Dedifferentiated amniotic fluid mesenchymal stem cell (primary cell): ENCODE measurements around the gene BRSK2.
"Not testable (repeated sequence)": the region's sequence is repeated elsewhere in the genome, so short reads cannot be mapped to it uniquely, and the experiment has no call there.

Source experiments
- DNase-seq: peaks from one replicate; pipeline ENCODE4 v3.0.0-alpha.2; 2016; ENCODE audit errors: extremely low spot score

BRSK2 gene

GRCh38 chr11:1499261-1499890 lies 109.6 kb downstream of the BRSK2 start:
- no peak for DNase-seq

GRCh38 chr11:1499899-1500298 lies 110.2 kb downstream of the BRSK2 start:
- no peak for DNase-seq

DNA sequence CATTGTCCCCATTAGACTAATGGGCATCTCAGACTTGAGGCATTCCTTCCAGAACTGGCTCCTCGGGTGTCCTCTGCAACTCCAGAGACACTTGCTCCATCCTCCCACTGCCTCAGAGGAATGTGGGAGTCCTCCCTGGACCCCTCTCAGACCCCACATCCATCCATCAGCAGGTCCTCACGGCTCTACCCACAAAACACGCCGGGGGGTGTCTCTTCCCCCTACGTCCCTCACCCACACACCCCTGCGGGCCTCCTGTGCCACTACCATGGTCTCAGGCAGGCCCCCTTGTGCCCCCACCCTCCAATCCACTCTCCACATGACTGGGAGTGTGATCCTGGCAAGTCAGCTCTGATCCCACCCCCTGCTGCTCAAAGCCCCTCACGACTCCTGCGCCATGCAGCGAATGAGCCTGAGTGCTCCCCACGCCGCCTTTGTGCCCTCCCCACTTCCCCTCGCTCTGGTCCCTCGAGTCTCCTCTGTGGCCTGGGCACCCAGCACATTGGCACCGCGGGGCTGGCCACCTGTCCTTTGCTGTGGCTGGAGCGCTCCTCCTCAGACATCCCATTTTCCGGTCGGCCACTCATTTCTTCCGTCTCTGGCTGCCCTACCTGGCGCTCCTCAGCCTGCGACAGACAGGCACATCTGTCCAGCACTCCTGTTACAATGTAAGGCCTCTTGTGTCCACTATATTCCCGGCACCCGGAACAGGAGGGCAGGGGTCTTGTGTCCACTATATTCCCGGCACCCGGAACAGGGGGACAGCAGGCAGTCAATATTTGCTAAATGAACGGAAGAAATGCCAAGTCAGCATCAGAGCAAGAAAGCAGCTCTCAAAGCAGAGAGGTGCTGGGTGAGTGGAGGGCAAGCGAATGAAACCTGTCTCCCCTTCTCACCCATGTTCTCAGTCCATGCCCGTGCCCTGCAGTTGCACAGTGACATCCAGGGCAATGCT lies 111.0 kb downstream of the BRSK2 start:
- no peak for DNase-seq

GRCh38 chr11:1501421-1502167 lies 111.9 kb downstream of the BRSK2 start:
- DNase-seq, result no peak

DNA sequence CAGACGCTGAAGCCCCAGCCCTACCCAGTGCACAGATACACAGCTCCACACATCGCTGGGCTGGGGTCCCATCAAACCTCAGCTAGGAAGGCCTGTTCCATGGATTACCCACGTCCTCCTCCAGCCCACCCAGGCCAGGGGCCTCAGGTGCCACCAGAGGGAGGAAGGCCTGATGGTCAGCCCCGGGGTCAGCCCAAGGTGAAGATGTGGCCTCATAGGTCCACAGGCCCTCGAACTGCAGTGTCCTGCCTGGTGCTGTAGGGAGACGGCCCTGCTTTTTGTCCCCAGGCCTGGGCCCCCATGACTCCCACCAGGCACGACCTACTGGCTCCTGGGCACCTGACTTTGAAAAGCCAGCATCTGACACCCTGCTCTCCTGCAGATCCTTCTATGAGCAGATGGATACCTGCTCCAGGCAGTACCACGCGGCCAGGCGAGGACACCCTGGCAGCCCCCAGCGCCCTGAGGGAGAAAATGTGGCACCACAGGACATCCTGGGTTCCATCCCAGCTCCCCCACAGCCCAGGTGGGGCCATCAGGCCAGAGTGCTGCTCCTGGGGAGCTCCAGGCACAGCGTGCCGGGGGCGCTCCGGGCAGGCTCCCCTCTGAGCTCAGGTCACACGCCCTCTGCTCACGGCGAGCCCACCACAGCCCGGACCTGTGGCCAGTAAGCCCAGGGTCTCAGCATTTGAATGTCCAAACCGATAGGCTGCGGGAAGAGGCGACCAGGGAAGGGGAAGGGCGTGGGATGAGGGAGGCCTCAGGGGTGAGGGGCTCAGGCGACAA lies 112.6 kb downstream of the BRSK2 start:
- no peak for DNase-seq

DNA sequence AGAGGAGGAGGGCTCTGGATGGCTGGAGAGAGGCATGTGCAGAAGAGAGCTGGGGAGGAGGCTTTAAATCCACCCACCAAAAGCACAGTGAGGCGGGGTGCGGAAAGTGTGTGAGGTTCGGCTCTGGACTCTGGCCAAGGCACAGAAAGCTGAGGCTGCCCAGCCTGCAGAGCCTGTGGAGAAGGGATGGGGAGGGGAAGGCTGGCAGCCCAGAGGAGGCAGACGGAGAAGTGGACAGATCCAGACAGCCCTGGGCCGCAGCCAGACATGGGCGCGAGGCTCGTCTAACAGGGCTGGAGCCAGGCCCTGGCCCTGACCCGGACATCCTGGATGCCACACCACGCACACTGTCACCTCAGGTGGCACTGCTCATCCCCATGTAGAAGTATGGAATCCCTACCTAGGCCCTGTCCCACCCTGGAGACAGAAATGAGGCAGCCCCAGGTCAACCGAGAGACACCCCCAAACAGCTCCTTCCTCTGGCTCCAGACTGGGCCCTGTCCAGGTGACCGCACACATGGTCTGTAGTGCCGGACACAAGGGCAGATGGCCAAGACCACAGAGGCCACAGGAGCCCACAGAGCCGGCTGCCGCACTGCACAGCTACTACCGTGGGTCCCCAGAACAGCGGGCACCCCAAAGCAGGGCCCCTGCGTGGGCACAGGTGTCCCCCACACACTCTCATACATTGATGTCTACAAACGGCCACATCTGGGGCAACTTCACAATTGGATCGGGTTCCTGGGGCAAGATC lies 113.4 kb downstream of the BRSK2 start:
- DNase-seq, result no peak

DNA sequence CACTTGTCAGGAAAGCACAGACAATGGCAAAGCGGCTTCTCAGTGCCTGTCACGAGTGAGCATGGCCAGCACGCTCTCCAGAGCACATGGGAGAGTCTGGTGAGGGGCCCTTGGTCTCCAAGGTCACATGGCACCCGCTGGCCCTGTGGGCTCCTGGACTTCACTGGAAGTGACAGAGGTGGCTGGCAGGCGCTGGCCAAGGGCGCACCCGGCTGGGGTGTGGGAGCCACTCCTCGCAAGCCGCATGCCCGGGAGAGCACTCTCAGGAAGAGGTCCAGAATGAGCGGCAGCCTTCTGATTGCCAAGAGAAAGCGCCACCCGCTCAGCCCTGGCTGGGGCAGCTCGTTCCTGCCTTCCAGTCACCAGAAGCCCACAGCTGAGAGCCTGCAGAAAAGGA lies 114.0 kb downstream of the BRSK2 start:
- no peak for DNase-seq

GRCh38 chr11:1504138-1504537 lies 114.4 kb downstream of the BRSK2 start:
- DNase-seq, result no peak

- DNase-seq, result no peak
These were observed 115.0 kb downstream of the BRSK2 start for GRCh38 chr11:1504581-1505290.

DNA sequence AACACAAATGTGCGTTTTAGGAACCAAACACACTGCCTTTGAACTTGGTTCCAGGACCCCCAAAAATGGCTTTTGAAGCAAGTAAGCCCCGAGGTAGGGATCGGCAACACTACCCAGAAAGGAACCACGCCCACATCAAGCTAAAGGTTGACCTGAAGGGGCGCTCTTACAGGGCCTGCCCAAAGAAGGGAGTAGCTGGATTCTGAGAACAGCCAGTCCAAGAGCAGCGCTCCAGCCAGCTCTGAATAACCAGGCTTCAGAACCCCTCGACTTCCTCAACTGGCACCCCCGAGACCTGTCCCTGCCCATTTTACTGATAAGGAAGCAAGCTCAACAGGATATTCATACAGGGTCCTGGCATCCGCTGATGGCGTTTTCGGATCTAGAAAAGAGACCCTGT lies 115.7 kb downstream of the BRSK2 start:
- no peak for DNase-seq

GRCh38 chr11:1506981-1507380 lies 117.2 kb downstream of the BRSK2 start:
- DNase-seq, result no peak

DNA sequence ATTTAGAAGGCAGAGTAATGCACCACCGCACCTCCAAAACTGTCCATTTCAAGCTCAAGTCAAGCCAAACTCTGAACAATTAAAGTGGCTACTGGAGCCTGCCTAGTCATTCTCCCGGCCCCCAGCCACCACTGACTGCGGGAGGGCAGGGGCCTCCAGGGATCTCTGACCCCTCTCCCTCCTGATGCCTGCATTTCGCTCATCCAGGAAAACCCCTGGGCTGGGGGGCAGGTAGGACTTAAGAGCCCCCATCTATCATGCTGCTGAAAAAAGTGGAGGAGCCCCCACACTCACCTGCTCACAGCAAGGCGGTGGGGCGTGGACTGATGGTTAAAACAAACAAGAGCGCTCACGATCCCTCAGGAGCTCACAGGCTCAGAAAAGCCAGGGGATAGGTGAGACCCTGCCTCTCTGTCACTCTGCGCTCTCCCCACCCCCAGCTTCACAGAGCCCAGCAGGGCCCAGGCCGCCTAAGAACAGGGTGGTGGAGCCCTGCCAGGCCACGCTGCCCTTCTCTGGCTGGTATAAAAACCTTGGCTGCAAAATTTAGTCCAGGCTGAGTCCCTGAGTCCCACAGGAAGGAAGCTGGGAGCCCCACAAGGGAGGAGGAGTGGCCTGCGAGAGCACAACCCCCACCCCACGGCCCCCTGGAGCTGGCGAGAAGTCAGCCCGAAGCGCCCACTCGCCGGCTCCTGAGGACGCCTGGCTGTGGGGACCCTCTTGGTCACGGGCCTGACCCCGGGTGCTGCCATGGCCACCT lies 117.8 kb downstream of the BRSK2 start:
- DNase-seq, result no peak

- no peak for DNase-seq
These were observed 118.8 kb downstream of the BRSK2 start for GRCh38 chr11:1508491-1508891.

GRCh38 chr11:1508986-1509385 lies 119.3 kb downstream of the BRSK2 start:
- no peak for DNase-seq

DNA sequence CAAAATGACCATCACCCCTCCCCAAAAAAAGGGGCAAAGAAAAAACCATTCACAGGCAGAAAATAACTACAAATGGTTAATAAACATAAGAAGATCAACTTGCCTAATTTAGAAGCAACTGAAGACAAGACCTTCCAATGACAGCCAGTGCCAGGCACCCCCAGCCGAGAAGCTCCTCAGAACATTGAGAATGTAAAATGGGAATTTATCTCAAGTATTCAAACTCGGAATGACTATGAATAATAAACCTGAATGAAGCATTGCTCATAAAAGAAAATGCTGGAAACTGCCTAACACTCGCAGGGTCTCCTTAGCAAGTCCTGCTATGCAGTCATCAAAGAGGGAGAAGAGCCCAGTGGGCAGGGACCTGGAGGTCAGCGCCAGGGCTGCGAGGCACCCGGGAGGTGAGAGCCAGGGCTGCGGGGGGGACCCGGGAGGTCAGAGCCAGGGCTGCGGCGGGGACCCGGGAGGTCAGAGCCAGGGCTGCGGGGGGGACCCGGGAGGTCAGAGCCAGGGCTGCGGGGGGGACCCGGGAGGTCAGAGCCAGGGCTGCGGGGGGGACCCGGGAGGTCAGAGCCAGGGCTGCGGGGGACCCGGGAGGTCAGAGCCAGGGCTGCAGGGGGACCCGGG lies 120.0 kb downstream of the BRSK2 start:
- no peak for DNase-seq

- DNase-seq, result not testable (repeated sequence)
These were observed 120.6 kb downstream of the BRSK2 start for GRCh38 chr11:1510351-1510750.

DNA sequence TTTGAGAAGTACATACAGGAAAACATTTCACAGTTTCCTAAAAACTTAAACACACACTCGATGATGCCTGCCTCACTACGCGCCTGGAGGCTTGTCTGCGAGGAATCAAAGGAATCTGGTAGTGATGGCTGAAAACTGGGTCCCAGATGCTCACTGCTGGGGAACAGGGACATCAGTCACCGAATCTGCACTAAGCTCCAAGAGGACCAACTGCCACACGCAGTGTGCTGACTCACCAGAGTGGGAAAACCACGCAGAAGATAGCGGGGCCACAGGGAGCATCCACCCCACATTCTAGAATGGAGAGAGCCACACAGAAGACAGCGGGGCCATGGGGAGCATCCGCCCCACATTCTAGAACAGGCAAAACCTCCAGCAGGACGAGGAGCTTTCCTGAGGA lies 121.2 kb downstream of the BRSK2 start:
- DNase-seq, result no peak

DNA sequence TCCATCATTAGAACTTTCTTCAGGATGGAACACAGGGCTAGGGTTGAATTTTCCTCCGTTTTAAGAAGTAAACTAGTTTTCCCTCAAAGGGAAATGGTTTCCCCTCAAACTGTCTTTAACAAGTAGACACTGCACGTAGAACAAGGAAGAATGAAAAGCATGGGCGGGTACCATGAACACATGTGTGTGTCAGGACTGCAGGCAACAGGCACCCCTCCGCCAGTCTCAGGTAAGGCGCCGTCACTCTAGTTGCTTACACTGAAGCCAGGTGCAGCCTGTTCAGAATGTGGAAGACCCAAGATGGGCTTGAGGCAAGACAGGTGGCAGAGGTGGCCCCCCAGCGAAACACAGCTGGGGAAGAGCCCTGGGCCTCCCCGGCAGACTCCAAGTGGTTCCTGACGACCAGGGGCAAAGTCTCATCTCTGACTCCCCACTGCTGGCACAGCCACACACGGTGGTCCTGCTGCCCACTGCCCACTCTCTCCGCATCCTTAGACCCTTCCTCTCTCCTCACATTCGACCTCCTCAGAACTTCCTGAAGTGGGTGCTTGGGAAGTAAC lies 122.3 kb downstream of the BRSK2 start:
- DNase-seq, result no peak
